Right atrium auricular region (tissue), 2 donors: ENCODE measurements around the gene SLC48A1. TPM values are rescaled to one million over a fixed set of nuclear protein-coding genes. Genes with fewer than 3 reads are reported as not detected.

ENCODE experiments used
- DNase-seq: peaks from one replicate; pipeline ENCODE4 v3.0.0-alpha.2; 2019; ENCODE audit warnings: low spot score
- H3K27ac ChIP-seq, 2 donors: fragments of 200-600 bp; sonication (generic); 1 replicate in 1 of 2; 2 replicates in 1 of 2; pipeline ENCODE4 v1.5.1; 2016 to 2019
- H3K27me3 ChIP-seq, 2 donors: fragments of 200-600 bp; sonication (generic); one replicate each; pipeline versions ENCODE4 v1.5.1 to v1.6.0; 2017 to 2019
- H3K36me3 ChIP-seq: fragments of 200-600 bp; sonication (generic); one replicate; pipeline ENCODE4 v1.5.1; 2016
- H3K4me1 ChIP-seq, 2 donors: fragments of 200-600 bp; sonication (generic); one replicate each; pipeline versions ENCODE4 v1.5.1 to v1.6.0; 2017 to 2019
- H3K4me3 ChIP-seq, 2 donors: fragments of 200-600 bp; sonication (generic); 1 replicate in 1 of 2; 2 replicates in 1 of 2; pipeline ENCODE4 v1.5.1; 2017 to 2019; ENCODE audit warnings: mild to moderate bottlenecking in 1 of 2, moderate library complexity in 1 of 2
- H3K9me3 ChIP-seq, 2 donors: fragments of 200-600 bp; sonication (generic); one replicate each; pipeline ENCODE4 v1.5.1; 2019
- CTCF ChIP-seq, 2 donors: fragments of 200-600 bp; sonication (generic); IDR thresholded peaks; one replicate each; pipeline ENCODE4 v1.5.1; 2019; ENCODE audit warnings: antibody characterized with exemption in 2 of 2
- total RNA-seq, 2 donors: library from RNA; depleted of rRNA; stranded (reverse); fragments of >200 nt; gene quantifications; one replicate each; pipeline ENCODE4 v1.1.0, GENCODE V29; 2016

SLC48A1 gene
- total RNA-seq, 2 donors from 2014 or later, result 48.9 to 52.0 TPM

GRCh38 chr12:47747596-47748506 is 25.2 kb upstream of the SLC48A1 start:
- no peak for DNase-seq
- H3K4me1 ChIP-seq, result peaks cover 0 to 33% of the 10 kb centered on the region in 2 donors
- H3K27me3 ChIP-seq, result no peaks in the 10 kb centered on the region
- H3K9me3 ChIP-seq, result no peaks in the 10 kb centered on the region
- H3K27ac ChIP-seq, result no peak overlapping the region
- H3K4me3 ChIP-seq, result no peak overlapping the region
- no peak for TF ChIP-seq CTCF (IDR thresholded peaks at IDR 0.05)
- peaks cover 9% of the 10 kb centered on the region for H3K36me3 ChIP-seq

DNA sequence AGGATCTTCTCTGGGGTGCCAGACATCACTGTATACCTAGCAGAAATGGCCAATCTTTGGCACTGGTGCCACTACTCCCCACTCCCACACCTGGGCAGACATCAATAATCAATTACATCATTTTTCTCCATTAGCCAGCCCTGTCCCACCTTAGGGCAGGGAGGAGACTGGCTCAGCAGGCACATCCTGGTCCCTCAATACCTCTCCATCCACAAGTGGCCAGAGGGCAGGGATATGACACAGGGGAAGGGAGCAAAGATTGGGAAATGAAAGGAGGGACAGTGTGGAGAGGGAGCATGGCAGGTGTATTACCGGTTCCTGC is 24.6 kb upstream of the SLC48A1 start:
- Histone ChIP-seq H3K36me3 (peaks cover 9% of the 10 kb centered on the region), H3K4me3 (no peak overlapping the region), H3K27ac (no peak overlapping the region), H3K27me3 (no peaks in the 10 kb centered on the region), H3K9me3 (no peaks in the 10 kb centered on the region), H3K4me1 (peaks cover 0 to 39% of the 10 kb centered on the region in 2 donors)
- no peak for DNase-seq
- no peak for TF ChIP-seq CTCF (IDR thresholded peaks at IDR 0.05)

- Histone ChIP-seq H3K27ac (no peak overlapping the region), H3K4me1 (peaks cover 0 to 44% of the 10 kb centered on the region in 2 donors), H3K27me3 (no peaks in the 10 kb centered on the region), H3K4me3 (no peak overlapping the region), H3K9me3 (no peaks in the 10 kb centered on the region), H3K36me3 (peaks cover 9% of the 10 kb centered on the region)
- TF ChIP-seq CTCF (IDR thresholded peaks at IDR 0.05), result no peak
- DNase-seq, result no peak
Observed at GRCh38 chr12:47748899-47749298, 24.1 kb upstream of the SLC48A1 start.

DNA sequence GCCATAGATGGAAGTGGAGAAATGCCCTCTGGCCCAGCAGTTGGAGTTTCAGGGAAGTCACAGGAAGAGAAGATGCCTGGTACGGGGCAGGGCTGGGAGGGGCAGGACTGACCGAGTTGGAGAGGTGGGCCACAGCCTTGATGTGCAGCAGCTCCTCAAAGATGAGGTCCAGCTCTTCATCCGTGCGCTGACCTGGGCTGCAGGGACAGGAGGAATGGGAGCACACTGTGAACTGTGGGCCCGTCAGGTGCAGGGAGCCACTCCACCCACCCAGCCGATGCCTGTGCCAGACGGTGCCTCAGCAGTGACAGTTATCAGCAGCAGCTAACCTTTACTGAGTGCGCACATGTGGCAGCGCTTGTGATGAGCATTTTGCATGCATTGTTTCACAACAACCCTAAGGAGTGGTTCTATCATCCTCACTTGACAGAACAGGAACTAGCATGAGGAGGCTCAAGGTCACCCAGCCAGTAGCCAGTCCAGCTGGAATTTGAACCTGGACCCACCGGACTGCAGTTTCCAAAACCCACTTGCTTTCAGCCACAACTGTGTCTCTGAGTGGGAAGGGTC is 22.7 kb upstream of the SLC48A1 start:
- Histone ChIP-seq H3K36me3 (peaks cover 9% of the 10 kb centered on the region), H3K27me3 (no peaks in the 10 kb centered on the region), H3K4me1 (peaks cover 0 to 55% of the 10 kb centered on the region in 2 donors), H3K4me3 (no peak overlapping the region), H3K27ac (no peak overlapping the region), H3K9me3 (no peaks in the 10 kb centered on the region)
- DNase-seq, result no peak
- TF ChIP-seq CTCF (IDR thresholded peaks at IDR 0.05), result no peak

- TF ChIP-seq CTCF (IDR thresholded peaks at IDR 0.05), result no peak
- Histone ChIP-seq H3K27me3 (no peaks in the 10 kb centered on the region), H3K4me3 (no peak overlapping the region), H3K36me3 (peaks cover 9% of the 10 kb centered on the region), H3K27ac (no peak overlapping the region), H3K4me1 (peaks cover 0 to 57% of the 10 kb centered on the region in 2 donors), H3K9me3 (no peaks in the 10 kb centered on the region)
- DNase-seq, result no peak
Observed at GRCh38 chr12:47750916-47751470, 22.0 kb upstream of the SLC48A1 start.
